HEK293 (cell line): ENCODE data around the gene DISP3.

Source experiments
- ATF2 ChIP-seq: fragments of 450-650 bp; formaldehyde crosslinking; IDR thresholded peaks from 2 replicates; pipeline ENCODE4 v1.5.1; 2016; ENCODE audit warnings: missing biosample characterization, missing genetic modification characterization, low read depth
- CTCF ChIP-seq: fragments of 450-650 bp; formaldehyde crosslinking; IDR thresholded peaks from 2 replicates; pipeline ENCODE4 v1.5.1; 2016; ENCODE audit warnings: missing biosample characterization, missing genetic modification characterization
- YY1 ChIP-seq: fragments of 450-650 bp; formaldehyde crosslinking; IDR thresholded peaks from 2 replicates; pipeline ENCODE4 v1.5.1; 2018; ENCODE audit warnings: missing biosample characterization, missing genetic modification characterization
- ZBTB7A ChIP-seq: fragments of 450-650 bp; formaldehyde crosslinking; IDR thresholded peaks from 2 replicates; pipeline ENCODE4 v1.5.1; 2016; ENCODE audit warnings: low read depth, missing biosample characterization, missing genetic modification characterization
- ZBTB8A ChIP-seq: fragments of 450-650 bp; formaldehyde crosslinking; IDR thresholded peaks from 2 replicates; pipeline ENCODE4 v1.5.1; 2016; ENCODE audit warnings: missing biosample characterization, missing genetic modification characterization
- ZNF311 ChIP-seq: fragments of 450-650 bp; formaldehyde crosslinking; IDR thresholded peaks from 2 replicates; pipeline ENCODE4 v1.5.1; 2017; ENCODE audit warnings: missing biosample characterization, missing genetic modification characterization, borderline replicate concordance
- ZNF335 ChIP-seq: fragments of 450-650 bp; formaldehyde crosslinking; conservative IDR thresholded peaks from 2 replicates; pipeline ENCODE4 v1.5.1; 2016; ENCODE audit warnings: missing biosample characterization, missing genetic modification characterization
- ZNF350 ChIP-seq: fragments of 450-650 bp; formaldehyde crosslinking; IDR thresholded peaks from 2 replicates; pipeline ENCODE4 v1.5.0; 2017; ENCODE audit warnings: missing biosample characterization, mild to moderate bottlenecking, missing genetic modification characterization
- ZNF404 ChIP-seq: fragments of 450-650 bp; formaldehyde crosslinking; IDR thresholded peaks from 2 replicates; pipeline ENCODE4 v1.5.1; 2017; ENCODE audit warnings: missing biosample characterization, missing genetic modification characterization
- ZNF514 ChIP-seq: fragments of 450-650 bp; formaldehyde crosslinking; IDR thresholded peaks from 2 replicates; pipeline ENCODE4 v1.5.1; 2016; ENCODE audit warnings: missing biosample characterization, missing genetic modification characterization
- ZNF600 ChIP-seq: fragments of 450-650 bp; formaldehyde crosslinking; IDR thresholded peaks from 2 replicates; pipeline ENCODE4 v1.5.1; 2016; ENCODE audit warnings: missing biosample characterization, missing genetic modification characterization
- ZNF837 ChIP-seq: fragments of 450-650 bp; formaldehyde crosslinking; IDR thresholded peaks from 2 replicates; pipeline ENCODE4 v1.5.1; 2016; ENCODE audit warnings: missing biosample characterization, missing genetic modification characterization

DNA sequence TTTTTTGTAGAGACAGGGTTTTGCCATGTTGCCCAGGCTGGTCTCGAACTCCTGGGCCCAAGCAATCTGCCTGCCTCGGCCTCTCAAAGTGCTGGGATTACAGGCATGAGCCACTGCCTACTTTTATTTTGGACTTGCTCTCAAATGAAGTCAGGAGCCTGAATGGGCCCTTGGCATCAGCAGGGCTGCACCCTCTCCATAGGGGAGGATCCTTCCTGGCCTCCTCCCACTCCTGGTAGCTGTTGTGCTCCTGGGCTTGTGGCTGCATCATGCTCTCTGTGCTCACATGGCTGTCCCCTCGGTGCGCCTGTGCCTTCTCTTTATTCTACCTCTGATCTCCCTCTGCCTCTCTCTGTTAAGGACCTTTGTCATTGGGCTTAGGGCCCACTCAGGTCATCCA is 46.4 kb upstream of the DISP3 start:
- TF ChIP-seq CTCF (tag by site-specific recombination), result no peak
- no peak for TF ChIP-seq YY1 (tag by site-specific recombination)
- no peak for TF ChIP-seq ZNF514 (tag by site-specific recombination)
- TF ChIP-seq ZNF335 (tag by site-specific recombination), result no peak; the same call in 1 of the 2 replicates
- TF ChIP-seq ZNF350 (tag by site-specific recombination), result no peak
- no peak for TF ChIP-seq ZNF404 (tag by site-specific recombination)
- TF ChIP-seq ZBTB8A (tag by site-specific recombination), result no peak
- TF ChIP-seq ZBTB7A, result no peak
- TF ChIP-seq ATF2 (tag by site-specific recombination), result no peak
- no peak for TF ChIP-seq ZNF600 (tag by site-specific recombination)
- TF ChIP-seq ZNF311, result no peak
- no peak for TF ChIP-seq ZNF837
